Tibial artery (tissue), 4 donors: ENCODE results near the gene POLDIP2.
A peak's percentile ranks its signal among the peaks of the same experiment; 100 is the strongest.

Experiments used
- DNase-seq, 2 donors: peaks; one replicate each; pipeline ENCODE4 v3.0.0-alpha.2; 2019
- H3K27ac ChIP-seq, 2 donors: fragments of 200-600 bp; sonication (generic) in 1 of 2; 1 replicate in 1 of 2; 2 replicates in 1 of 2; pipeline ENCODE4 v1.5.1; 2018 to 2019; ENCODE audit warnings: mild to moderate bottlenecking in 1 of 2
- H3K27me3 ChIP-seq, 2 donors: fragments of 200-600 bp; sonication (generic) in 1 of 2; one replicate each; pipeline versions ENCODE4 v1.5.1 to v1.6.0; 2016 to 2019
- H3K36me3 ChIP-seq, 3 donors: fragments of 200-600 bp; sonication (generic) in 2 of 3; one replicate each; pipeline ENCODE4 v1.5.1; 2016 to 2019; ENCODE audit warnings: mild to moderate bottlenecking in 2 of 3
- H3K4me1 ChIP-seq, 4 donors: fragments of 200-600 bp; sonication (generic) in 2 of 4; 1 replicate in 3 of 4; 2 replicates in 1 of 4; pipeline ENCODE4 v1.5.1; 2016 to 2019
- H3K4me3 ChIP-seq, 2 donors: fragments of 200-600 bp; sonication (generic) in 1 of 2; 1 replicate in 1 of 2; 2 replicates in 1 of 2; pipeline ENCODE4 v1.5.1; 2018 to 2019; ENCODE audit warnings: mild to moderate bottlenecking in 2 of 2
- H3K9me3 ChIP-seq, 3 donors: fragments of 200-600 bp; sonication (generic) in 1 of 3; one replicate each; pipeline ENCODE4 v1.5.1; 2016 to 2019
- CTCF ChIP-seq, 2 experiments: fragments of 200-600 bp in 1 of 2; fragments of 450-650 bp in 1 of 2; IDR thresholded peaks; one replicate each; pipeline ENCODE4 v1.5.1; 2017 to 2019; ENCODE audit warnings: antibody characterized with exemption in 2 of 2, mild to moderate bottlenecking in 1 of 2, moderate library complexity in 1 of 2
- intact Hi-C: fragments of 100-400 bp; cut with DNase I; formaldehyde crosslinking; loops from one replicate; pipeline ENCODE4 v1.15.0; 2023; ENCODE audit warnings: low total_unique reads

POLDIP2 gene

GRCh38 chr17:28363776-28364650 is 6.7 kb upstream of the POLDIP2 start:
- H3K4me1 ChIP-seq: no peaks in the 10 kb centered on the region
- TF ChIP-seq CTCF (IDR thresholded peaks at IDR 0.05): no peak
- H3K4me3 ChIP-seq: no peak overlapping the region
- DNase-seq: no peak
- peaks cover 40 to 79% (median 58%) of the 10 kb centered on the region in 3 donors for H3K36me3 ChIP-seq
- no peaks in the 10 kb centered on the region for H3K27me3 ChIP-seq
- H3K27ac ChIP-seq: no peak overlapping the region
- intact Hi-C loops: no loop called here
- no peaks in the 10 kb centered on the region for H3K9me3 ChIP-seq

- peaks cover 40 to 80% (median 58%) of the 10 kb centered on the region in 3 donors for H3K36me3 ChIP-seq
- intact Hi-C loops: no loop called here
Measured at GRCh38 chr17:28363186-28363585, 5.9 kb upstream of the POLDIP2 start.

GRCh38 chr17:28357901-28358197 is 522 bp upstream of the POLDIP2 start:
- no peak for DNase-seq
- H3K27ac ChIP-seq: peak overlapping the region; percentile 82 to 93
- TF ChIP-seq CTCF (IDR thresholded peaks at IDR 0.05): no peak
- H3K4me1 ChIP-seq: peaks cover 0 to 32% (median 25%) of the 10 kb centered on the region in 4 donors
- no peaks in the 10 kb centered on the region for H3K27me3 ChIP-seq
- H3K9me3 ChIP-seq: no peaks in the 10 kb centered on the region
- intact Hi-C loops: no loop called here
- peak overlapping the region; percentile 69 to 87 for H3K4me3 ChIP-seq
- peaks cover 53 to 67% (median 58%) of the 10 kb centered on the region in 3 donors for H3K36me3 ChIP-seq

More at GRCh38 chr17:28363186-28363585, 5.9 kb upstream of the POLDIP2 start:
- H3K27ac ChIP-seq: no peak overlapping the region
- no peaks in the 10 kb centered on the region for H3K9me3 ChIP-seq
- no peak for TF ChIP-seq CTCF (IDR thresholded peaks at IDR 0.05)
- H3K4me1 ChIP-seq: peaks cover 0 to 8% (median 6%) of the 10 kb centered on the region in 4 donors
- no peaks in the 10 kb centered on the region for H3K27me3 ChIP-seq
- H3K4me3 ChIP-seq: no peak overlapping the region
- no peak for DNase-seq

- intact Hi-C loops: no loop called here
- no peaks in the 10 kb centered on the region for H3K27me3 ChIP-seq
- peaks cover 0 to 28% (median 16%) of the 10 kb centered on the region in 4 donors for H3K4me1 ChIP-seq
- peaks cover 48 to 100% (median 96%) of the 10 kb centered on the region in 3 donors for H3K36me3 ChIP-seq
- H3K4me3 ChIP-seq: no peak overlapping the region
- H3K27ac ChIP-seq: no peak overlapping the region
- no peaks in the 10 kb centered on the region for H3K9me3 ChIP-seq
- TF ChIP-seq CTCF (IDR thresholded peaks at IDR 0.05): no peak
- no peak for DNase-seq
Measured at GRCh38 chr17:28350271-28350670, 7.1 kb downstream of the POLDIP2 start.

- DNase-seq: no peak
- no peaks in the 10 kb centered on the region for H3K9me3 ChIP-seq
- intact Hi-C loops: no loop called here
- H3K27me3 ChIP-seq: no peaks in the 10 kb centered on the region
- H3K4me1 ChIP-seq: peaks cover 0 to 30% (median 14%) of the 10 kb centered on the region in 4 donors
- H3K36me3 ChIP-seq: peaks cover 43 to 100% (median 99%) of the 10 kb centered on the region in 3 donors
- no peak for TF ChIP-seq CTCF (IDR thresholded peaks at IDR 0.05)
- no peak overlapping the region for H3K27ac ChIP-seq
- H3K4me3 ChIP-seq: no peak overlapping the region
Measured at GRCh38 chr17:28348979-28349378, 8.3 kb downstream of the POLDIP2 start.
